Measurements from ENCODE around the gene SAMD8.

Gene SAMD8

DNA sequence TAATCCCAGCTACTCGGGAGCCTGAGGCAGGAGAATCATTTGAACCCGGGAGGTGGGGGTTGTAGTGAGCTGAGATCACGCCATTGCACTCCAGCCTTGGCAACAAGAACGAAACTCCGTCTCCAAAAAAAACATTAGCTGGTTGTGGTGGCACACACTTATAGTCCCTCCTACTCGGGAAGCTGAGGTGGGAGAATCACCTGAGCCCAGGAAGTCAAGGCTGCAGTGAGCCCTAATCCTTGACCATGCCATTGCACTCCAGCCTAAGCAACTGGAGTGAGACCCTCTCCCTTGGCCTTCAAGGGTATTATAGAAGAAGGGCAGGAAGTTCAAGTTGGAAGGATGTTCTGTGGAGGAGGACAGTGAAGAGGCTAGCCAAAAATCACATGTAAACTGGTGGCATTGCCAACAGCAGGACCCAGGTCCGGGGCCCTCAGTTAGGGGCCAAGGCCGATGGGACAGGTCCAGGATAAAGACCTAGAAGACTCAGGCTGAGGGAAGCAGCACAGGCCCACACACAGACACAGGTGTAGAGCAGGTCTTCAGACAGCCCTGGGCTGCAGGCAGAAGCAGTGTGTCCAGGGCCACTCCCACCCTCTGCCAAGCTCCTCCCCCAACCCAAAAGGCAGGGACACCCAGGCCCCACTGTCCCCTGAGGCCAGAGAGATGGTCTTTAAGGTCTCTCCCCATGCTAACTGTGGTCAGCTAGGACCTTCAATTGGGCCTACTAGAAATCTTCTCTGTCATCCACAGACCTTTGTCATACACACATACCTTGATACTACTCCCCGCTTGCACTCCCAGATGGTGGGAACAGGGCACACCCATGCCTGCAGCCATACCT is 8.4 kb upstream of the SAMD8 start:
- Histone ChIP-seq H3K18ac (ENCODE audit: low read length) (no peak overlapping the region), H3K4ac (ENCODE audit: low read depth, low read length) (no peak overlapping the region), H2BK120ac (ENCODE audit: low read depth, low read length) (no peak overlapping the region), H3K27ac (ENCODE audit: low read depth, low read length) (no peak overlapping the region), H4K8ac (ENCODE audit: low read depth, low read length) (no peak overlapping the region), H3K4me1 (ENCODE audit: control insufficient read depth, low read depth, low read length) (peaks cover 5% of the 10 kb centered on the region), H3K79me1 (ENCODE audit: low read length) (no peaks in the 10 kb centered on the region), H3K9ac (ENCODE audit: low read length) (no peak overlapping the region), H3K27me3 (ENCODE audit: insufficient read depth, low read length, poor library complexity) (no peaks in the 10 kb centered on the region), H3K56ac (ENCODE audit: low read length) (no peak overlapping the region), H4K5ac (ENCODE audit: low read length) (no peak overlapping the region), H3K4me3 (ENCODE audit: low read length) (no peak overlapping the region), H3K36me3 (ENCODE audit: control insufficient read depth, insufficient read depth, low read length) (no peaks in the 10 kb centered on the region), H2AK5ac (ENCODE audit: low read length) (no peak overlapping the region), H2BK5ac (ENCODE audit: low read length) (no peak overlapping the region), H3K79me2 (ENCODE audit: control insufficient read depth, insufficient read depth, low read length) (no peaks in the 10 kb centered on the region), H2BK15ac (replicated peaks; ENCODE audit: low read depth) (no peak overlapping the region), H3K4me2 (ENCODE audit: low read length) (no peak overlapping the region), H3K23ac (ENCODE audit: low read length) (no peak overlapping the region)
- no peak for DNase-seq
- no CpG with 5 or more reads among the region's 9 CpGs for WGBS (ENCODE audit: extremely low coverage, insufficient coverage, low lambda C conversion rate)

DNA sequence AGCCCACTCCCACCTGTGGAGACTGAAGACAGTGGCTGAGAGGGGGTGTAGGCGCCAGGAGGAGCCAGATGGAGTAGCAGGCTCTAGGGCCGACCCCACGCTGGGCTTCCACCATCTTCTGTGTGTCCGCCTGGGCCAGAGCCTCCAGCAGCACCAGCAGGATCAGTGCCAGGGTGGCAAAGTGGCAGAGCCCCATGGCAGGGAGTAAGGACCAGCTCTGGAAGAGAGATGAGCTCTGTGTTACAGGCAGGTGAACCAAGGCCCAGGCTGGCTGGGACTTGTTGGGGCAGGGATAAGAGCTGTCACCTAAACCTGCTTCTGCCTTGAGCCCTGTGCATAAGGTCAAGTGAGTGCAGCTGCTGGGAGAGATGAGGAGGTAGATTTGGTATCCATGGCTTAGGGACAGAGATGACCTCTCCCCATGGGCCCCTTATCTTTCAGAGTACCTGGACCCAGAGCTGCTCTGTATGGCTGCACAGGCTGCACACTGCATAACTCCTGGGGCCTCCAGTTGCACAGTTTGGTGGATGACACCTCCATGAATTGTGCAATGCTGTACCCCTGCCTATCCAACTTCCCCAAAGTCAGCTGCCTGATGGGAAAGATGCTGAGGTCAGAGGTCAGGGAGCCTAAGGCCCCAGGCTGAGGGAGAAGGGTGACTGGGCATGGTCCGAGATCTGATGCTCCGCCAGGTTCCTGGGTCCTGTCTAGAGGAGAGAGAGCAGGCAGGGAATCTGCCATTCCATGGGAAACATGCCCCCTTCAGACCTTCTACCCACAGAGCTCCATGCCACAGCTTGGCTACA is 7.4 kb upstream of the SAMD8 start:
- no peak for DNase-seq
- H3K79me2 ChIP-seq (ENCODE audit: control insufficient read depth, insufficient read depth, low read length): no peaks in the 10 kb centered on the region

DNA sequence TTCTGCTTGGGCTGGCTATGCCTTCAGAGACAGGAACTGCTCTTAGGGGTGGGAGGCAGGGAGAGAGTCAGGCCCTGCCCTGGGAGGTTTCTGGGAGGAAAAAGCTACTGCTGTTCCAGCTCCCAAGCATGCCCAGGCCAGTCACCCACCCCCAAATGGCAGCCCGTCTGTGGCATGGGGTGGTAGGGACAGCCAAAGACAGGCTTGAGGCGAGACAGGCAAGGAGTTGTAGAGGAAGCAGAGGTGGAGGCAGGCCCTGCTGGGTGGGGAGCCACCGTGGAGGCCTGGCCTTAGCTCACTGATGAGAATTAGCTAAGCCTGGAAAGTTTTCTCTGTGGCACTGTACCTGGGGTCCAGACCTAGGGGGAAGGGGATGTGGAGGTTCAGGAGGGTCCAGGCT is 6.6 kb upstream of the SAMD8 start:
- Histone ChIP-seq H3K79me1 (ENCODE audit: low read length) (no peaks in the 10 kb centered on the region), H3K79me2 (ENCODE audit: control insufficient read depth, insufficient read depth, low read length) (no peaks in the 10 kb centered on the region), H3K27ac (ENCODE audit: low read depth, low read length) (no peak overlapping the region), H3K9ac (ENCODE audit: low read length) (no peak overlapping the region), H3K4me1 (ENCODE audit: control insufficient read depth, low read depth, low read length) (peaks cover 6% of the 10 kb centered on the region), H4K5ac (ENCODE audit: low read length) (no peak overlapping the region), H3K23ac (ENCODE audit: low read length) (no peak overlapping the region), H2BK120ac (ENCODE audit: low read depth, low read length) (no peak overlapping the region), H3K18ac (ENCODE audit: low read length) (no peak overlapping the region), H3K56ac (ENCODE audit: low read length) (peak overlapping the region; percentile 64), H3K36me3 (ENCODE audit: control insufficient read depth, insufficient read depth, low read length) (no peaks in the 10 kb centered on the region), H3K4me3 (ENCODE audit: low read length) (no peak overlapping the region), H2BK15ac (replicated peaks; ENCODE audit: low read depth) (no peak overlapping the region), H3K4ac (ENCODE audit: low read depth, low read length) (peak overlapping the region; percentile 11), H4K8ac (ENCODE audit: low read depth, low read length) (no peak overlapping the region), H3K4me2 (ENCODE audit: low read length) (no peak overlapping the region), H3K27me3 (ENCODE audit: insufficient read depth, low read length, poor library complexity) (no peaks in the 10 kb centered on the region), H2BK5ac (ENCODE audit: low read length) (no peak overlapping the region), H2AK5ac (ENCODE audit: low read length) (no peak overlapping the region)
- no CpG with 5 or more reads among the region's 3 CpGs for WGBS (ENCODE audit: extremely low coverage, insufficient coverage, low lambda C conversion rate)
- no peak for DNase-seq

More for the DNA sequence above, 7.4 kb upstream of the SAMD8 start:
- Histone ChIP-seq H3K18ac (ENCODE audit: low read length) (no peak overlapping the region), H3K36me3 (ENCODE audit: control insufficient read depth, insufficient read depth, low read length) (no peaks in the 10 kb centered on the region), H2BK15ac (replicated peaks; ENCODE audit: low read depth) (no peak overlapping the region), H2BK120ac (ENCODE audit: low read depth, low read length) (no peak overlapping the region), H2BK5ac (ENCODE audit: low read length) (no peak overlapping the region), H3K4ac (ENCODE audit: low read depth, low read length) (no peak overlapping the region), H3K27me3 (ENCODE audit: insufficient read depth, low read length, poor library complexity) (no peaks in the 10 kb centered on the region), H3K79me1 (ENCODE audit: low read length) (no peaks in the 10 kb centered on the region), H3K4me2 (ENCODE audit: low read length) (no peak overlapping the region), H3K27ac (ENCODE audit: low read depth, low read length) (no peak overlapping the region), H4K5ac (ENCODE audit: low read length) (no peak overlapping the region), H3K4me3 (ENCODE audit: low read length) (no peak overlapping the region), H3K56ac (ENCODE audit: low read length) (no peak overlapping the region), H2AK5ac (ENCODE audit: low read length) (no peak overlapping the region), H3K9ac (ENCODE audit: low read length) (no peak overlapping the region), H4K8ac (ENCODE audit: low read depth, low read length) (no peak overlapping the region), H3K23ac (ENCODE audit: low read length) (no peak overlapping the region), H3K4me1 (ENCODE audit: control insufficient read depth, low read depth, low read length) (peaks cover 6% of the 10 kb centered on the region)
- no CpG with 5 or more reads among the region's 6 CpGs for WGBS (ENCODE audit: extremely low coverage, insufficient coverage, low lambda C conversion rate)

DNA sequence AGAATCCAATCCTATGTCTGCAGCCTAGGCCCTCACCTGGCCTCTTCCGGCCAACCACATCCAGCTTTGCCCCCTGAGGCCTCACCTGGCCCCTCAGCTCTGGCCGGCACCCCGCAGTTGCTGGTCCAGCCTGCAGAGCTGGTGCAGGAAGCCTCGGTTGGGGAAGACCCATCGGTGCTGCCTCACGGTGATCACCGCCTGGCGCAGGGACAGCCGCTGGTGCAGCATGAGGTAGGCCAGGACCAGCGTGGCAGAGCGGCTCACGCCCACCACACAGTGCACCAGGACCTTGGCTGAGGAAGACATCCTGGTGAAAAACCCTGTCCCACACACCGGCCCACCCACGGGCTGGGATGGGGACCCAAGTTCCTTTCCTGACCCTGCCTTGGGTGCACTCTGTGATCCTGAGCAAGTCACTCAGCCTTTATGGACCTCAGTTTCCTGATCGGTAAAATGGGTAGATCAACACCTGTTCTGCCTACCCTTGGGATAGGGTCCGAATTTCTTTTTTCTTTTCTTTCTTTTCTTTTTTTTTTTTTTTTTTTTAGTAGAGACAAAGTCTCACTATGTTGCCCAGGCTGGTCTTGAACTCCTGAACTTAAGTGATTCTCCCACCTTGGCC is 5.8 kb upstream of the SAMD8 start:
- peak overlapping the region; percentile 6 for H3K27ac ChIP-seq (ENCODE audit: low read depth, low read length)
- no peak for DNase-seq
- H2BK5ac ChIP-seq (ENCODE audit: low read length): peak overlapping the region; percentile 71
- H2AK5ac ChIP-seq (ENCODE audit: low read length): peak overlapping the region; percentile 4
- H3K27me3 ChIP-seq (ENCODE audit: insufficient read depth, low read length, poor library complexity): no peaks in the 10 kb centered on the region
- no peak overlapping the region for H2BK15ac ChIP-seq (replicated peaks; ENCODE audit: low read depth)
- no peak overlapping the region for H3K4me3 ChIP-seq (ENCODE audit: low read length)
- no peak overlapping the region for H3K9ac ChIP-seq (ENCODE audit: low read length)
- H3K56ac ChIP-seq (ENCODE audit: low read length): peak overlapping the region; percentile 62
- H3K79me2 ChIP-seq (ENCODE audit: control insufficient read depth, insufficient read depth, low read length): no peaks in the 10 kb centered on the region
- H3K4ac ChIP-seq (ENCODE audit: low read depth, low read length): no peak overlapping the region
- H3K18ac ChIP-seq (ENCODE audit: low read length): no peak overlapping the region
- H2BK120ac ChIP-seq (ENCODE audit: low read depth, low read length): no peak overlapping the region
- H3K4me1 ChIP-seq (ENCODE audit: control insufficient read depth, low read depth, low read length): peaks cover 6% of the 10 kb centered on the region
- H3K4me2 ChIP-seq (ENCODE audit: low read length): no peak overlapping the region
- H3K36me3 ChIP-seq (ENCODE audit: control insufficient read depth, insufficient read depth, low read length): no peaks in the 10 kb centered on the region
- H3K79me1 ChIP-seq (ENCODE audit: low read length): no peaks in the 10 kb centered on the region
- H4K8ac ChIP-seq (ENCODE audit: low read depth, low read length): no peak overlapping the region
- no peak overlapping the region for H3K23ac ChIP-seq (ENCODE audit: low read length)
- no peak overlapping the region for H4K5ac ChIP-seq (ENCODE audit: low read length)
- WGBS (ENCODE audit: extremely low coverage, insufficient coverage, low lambda C conversion rate): no CpG with 5 or more reads among the region's 16 CpGs

DNA sequence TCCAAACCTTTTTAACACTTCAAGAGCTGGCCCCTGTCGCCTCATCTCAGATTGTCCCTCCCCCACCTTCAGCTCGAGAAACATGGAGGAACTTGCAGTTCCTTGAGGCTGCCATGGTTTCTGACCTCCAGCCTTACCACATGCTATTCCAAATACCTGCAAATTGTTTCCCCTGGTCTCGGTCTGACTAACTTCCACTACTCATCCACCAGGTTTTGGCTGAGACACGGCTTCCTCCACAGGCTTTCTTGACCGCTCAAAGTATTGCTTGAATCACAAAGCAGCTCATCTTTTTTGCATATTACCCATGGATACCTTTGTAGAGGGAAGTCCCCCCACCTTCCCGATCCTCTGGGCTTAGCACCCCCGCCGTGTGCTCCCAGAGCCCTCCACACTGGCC is 5.2 kb upstream of the SAMD8 start:
- no peak overlapping the region for H3K23ac ChIP-seq (ENCODE audit: low read length)

More for the DNA sequence above, 5.2 kb upstream of the SAMD8 start:
- H2BK5ac ChIP-seq (ENCODE audit: low read length): no peak overlapping the region
- H3K27me3 ChIP-seq (ENCODE audit: insufficient read depth, low read length, poor library complexity): no peaks in the 10 kb centered on the region
- DNase-seq: peak; percentile 92
- no CpG with 5 or more reads among the region's 8 CpGs for WGBS (ENCODE audit: extremely low coverage, insufficient coverage, low lambda C conversion rate)
- H2BK15ac ChIP-seq (replicated peaks; ENCODE audit: low read depth): no peak overlapping the region
- H3K36me3 ChIP-seq (ENCODE audit: control insufficient read depth, insufficient read depth, low read length): no peaks in the 10 kb centered on the region
- H3K4ac ChIP-seq (ENCODE audit: low read depth, low read length): no peak overlapping the region
- no peak overlapping the region for H4K5ac ChIP-seq (ENCODE audit: low read length)
- peak overlapping the region; percentile 31 for H3K27ac ChIP-seq (ENCODE audit: low read depth, low read length)
- no peak overlapping the region for H3K18ac ChIP-seq (ENCODE audit: low read length)
- no peak overlapping the region for H2AK5ac ChIP-seq (ENCODE audit: low read length)
- H3K56ac ChIP-seq (ENCODE audit: low read length): peak overlapping the region; percentile 6
- no peak overlapping the region for H3K4me3 ChIP-seq (ENCODE audit: low read length)
- no peak overlapping the region for H3K4me2 ChIP-seq (ENCODE audit: low read length)
- no peak overlapping the region for H4K8ac ChIP-seq (ENCODE audit: low read depth, low read length)
- H3K79me1 ChIP-seq (ENCODE audit: low read length): no peaks in the 10 kb centered on the region
- H3K79me2 ChIP-seq (ENCODE audit: control insufficient read depth, insufficient read depth, low read length): no peaks in the 10 kb centered on the region
- H2BK120ac ChIP-seq (ENCODE audit: low read depth, low read length): no peak overlapping the region
- H3K4me1 ChIP-seq (ENCODE audit: control insufficient read depth, low read depth, low read length): peaks cover 6% of the 10 kb centered on the region
- H3K9ac ChIP-seq (ENCODE audit: low read length): no peak overlapping the region

Measured in mesendoderm (in vitro differentiated cells).